Ovary (tissue), 9 donors: ENCODE measurements around the gene KAT8. TPM values are rescaled to one million over a fixed set of nuclear protein-coding genes. Genes with fewer than 3 reads are reported as not detected.
"Not testable (repeated sequence)": the region's sequence is repeated elsewhere in the genome, so short reads cannot be mapped to it uniquely, and the experiment has no call there.

ENCODE experiments used
- DNase-seq, 5 donors: peaks; one replicate each; pipeline ENCODE4 v3.0.0-alpha.2; 2019 to 2020
- H3K27ac ChIP-seq, 2 donors: fragments of 200-600 bp; one replicate each; pipeline versions ENCODE4 v1.5.1 to v1.8.0; 2019 to 2022
- H3K27me3 ChIP-seq: fragments of 200-600 bp; one replicate; pipeline ENCODE4 v1.8.0; 2022
- H3K36me3 ChIP-seq: fragments of 200-600 bp; sonication (generic); one replicate; pipeline ENCODE4 v1.5.1; 2019
- H3K4me1 ChIP-seq: one replicate; pipeline ENCODE4 v1.8.1; 2013; ENCODE audit warnings: mild to moderate bottlenecking, moderate library complexity; ENCODE audit not compliant: insufficient read depth
- H3K4me3 ChIP-seq: fragments of 200-600 bp; sonication (generic); one replicate; pipeline ENCODE4 v1.5.1; 2017
- H3K9me3 ChIP-seq, 2 donors: fragments of 200-600 bp in 1 of 2; sonication (generic) in 1 of 2; one replicate each; pipeline versions ENCODE4 v1.5.1 to v1.8.1; 2013 to 2019; ENCODE audit warnings: mild to moderate bottlenecking in 1 of 2, moderate library complexity in 1 of 2
- EP300 ChIP-seq: sonication (generic); formaldehyde crosslinking; IDR thresholded peaks from one replicate; pipeline ENCODE4 v1.6.1; 2017; ENCODE audit warnings: antibody characterized with exemption
- POLR2A ChIP-seq: fragments of 450-650 bp; IDR thresholded peaks from one replicate; pipeline ENCODE4 v1.6.1; 2017; ENCODE audit warnings: antibody characterized with exemption, mild to moderate bottlenecking, moderate library complexity
- WGBS, 3 donors: extraction: QIAGEN DNeasy Blood & Tissue Kit in 1 of 3; methylation state at CpG; one replicate each; pipeline versions ENCODE4 v1.1.5 to v1.1.7; 2013 to 2017; 5-methylcytosine and 5-hydroxymethylcytosine counted together
- intact Hi-C, 4 donors: fragments of 100-400 bp; cut with DNase I; formaldehyde crosslinking; loops; one replicate each; pipeline versions ENCODE4 v1.11.0 to v1.15.1; 2022 to 2023
- polyA plus RNA-seq, 2 donors: library from polyadenylated mRNA; stranded (reverse); fragments of 200-250 nt in 1 of 2; fragments of 350-450 nt in 1 of 2; fragmentation: Illumina TruSeq in 1 of 2; extraction: RNeasy Lipid Tissue Mini Kit (QIAGEN cat#74804) in 1 of 2; gene quantifications; one replicate each; pipeline ENCODE4 v1.2.3, GENCODE V29; 2013 to 2014
- total RNA-seq, 7 donors: library from RNA; depleted of rRNA in 2 of 7; stranded (reverse); fragments of >200 nt in 2 of 7; fragmentation: NEBNext Ultra II Directional in 3 of 7; extraction: Animal tissue kit (Norgen Biotek cat#: 25700) in 3 of 7; gene quantifications; one replicate each; pipeline versions ENCODE4 v1.1.0 to v1.2.4, GENCODE V29; 2016 to 2023
- TF ChIP-seq, protein P1 (sequence below), 3 donors: fragments of 450-650 bp in 2 of 3; fragments of 200-600 bp in 1 of 3; IDR thresholded peaks; one replicate each; pipeline versions ENCODE4 v1.5.1 to v1.8.0; 2016 to 2022; ENCODE audit warnings: antibody characterized with exemption in 3 of 3, mild to moderate bottlenecking in 1 of 3
- donor health status: DM: no; HTN: no; CAD: no; lungs with moderate emphysema.
- donor health status: DM: no; HTN: no; CAD: no.
- donor health status: Bipolar disorder and iron deficiency.
- donor health status: DM: yes; HTN: yes; CAD: no.
- donor health status: DM: no; HTN: no; CAD: no.
- donor health status: DM: yes; HTN: yes; CAD: no.

KAT8 gene
- total and polyA plus RNA-seq, 9 donors: 66.4 to 129 (median 88.7) TPM

DNA sequence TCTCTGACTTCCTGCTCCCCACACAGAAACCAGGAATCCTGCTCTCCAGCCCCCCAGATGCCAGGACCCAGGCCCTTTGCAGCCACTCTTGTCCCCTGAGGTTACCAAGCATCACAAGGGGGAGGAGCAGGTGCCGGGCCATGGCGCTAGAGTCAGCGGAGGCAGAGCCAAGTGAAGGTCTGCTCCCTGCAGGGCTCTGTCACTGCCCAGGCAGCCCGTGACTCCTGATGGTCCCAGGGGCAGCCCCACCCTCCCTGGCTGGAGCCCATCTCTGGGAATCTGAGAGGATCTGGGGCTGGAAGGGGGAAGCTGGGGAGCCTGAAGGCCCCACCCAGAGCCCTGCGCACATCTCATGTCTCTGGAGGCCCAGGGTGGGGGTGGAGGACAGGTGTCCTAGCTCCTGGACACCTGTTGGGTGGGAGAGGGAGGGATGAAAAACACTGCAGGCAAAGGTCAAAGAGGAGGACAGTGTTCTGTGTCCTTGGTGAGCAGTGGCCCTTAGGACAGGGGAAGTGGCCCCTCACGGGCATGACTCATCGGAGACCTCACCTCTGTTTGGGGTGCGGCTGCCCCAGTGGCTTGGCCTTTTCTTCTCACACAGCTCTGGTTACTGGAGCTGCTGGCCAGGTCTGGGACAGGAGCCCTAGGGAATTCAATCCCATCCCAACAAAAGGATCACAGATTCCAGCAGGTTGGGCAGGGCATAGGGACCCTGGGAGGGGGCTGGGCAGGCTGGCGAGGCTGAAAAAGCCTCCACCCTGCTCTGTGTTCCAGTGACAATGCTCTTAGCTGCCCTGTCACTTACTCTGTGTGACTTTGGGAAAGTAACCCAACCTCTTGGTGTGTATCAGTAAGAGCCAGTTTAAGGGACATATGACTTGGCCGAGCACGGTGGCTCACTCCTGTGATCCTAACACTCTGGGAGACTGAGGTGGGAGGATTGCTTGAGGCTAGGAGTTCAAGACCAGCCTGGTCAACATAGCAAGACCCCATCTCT is 32.7 kb downstream of the KAT8 start, which contains the start of gene PRSS36:
TSS of gene PRSS36 (minus strand) at position 173 of the 997 bp plus-strand sequence. CDS start at position 142, 31 bp downstream.
- Histone ChIP-seq H3K9me3 (no peaks in the 10 kb centered on the region), H3K4me1 (no peaks in the 10 kb centered on the region), H3K4me3 (no peak within 1 kb of the TSS), H3K27ac (no peak within 1 kb of the TSS), H3K36me3 (no peaks in the 10 kb centered on the region), H3K27me3 (no peaks in the 10 kb centered on the region)
- 73 to 79% (median 74%) methylated on average over 11 of the region's 11 CpGs for WGBS, 3 donors
- DNase-seq: no peak
- intact Hi-C loops: no loop called here
- TF ChIP-seq POLR2A: no peak

DNA sequence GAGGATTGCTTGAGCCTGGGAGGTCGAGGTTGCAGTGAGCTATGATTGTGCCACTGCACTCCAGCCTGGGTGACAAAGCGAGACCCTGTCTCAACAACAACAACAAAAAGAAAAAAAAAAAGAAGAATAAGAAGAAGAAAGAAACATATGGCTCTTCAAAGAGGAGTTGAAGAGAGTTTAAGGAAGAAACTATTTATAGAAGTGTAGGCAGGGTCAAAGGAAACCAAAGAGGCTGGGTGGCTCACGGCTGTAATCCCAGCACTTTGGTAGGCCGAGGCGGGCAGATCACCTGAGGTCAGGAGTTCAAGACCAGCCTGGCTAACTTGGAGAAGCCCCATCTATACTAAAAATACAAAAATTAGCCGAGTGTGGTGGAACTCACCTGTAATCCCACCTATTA is 33.5 kb downstream of the KAT8 start:
- DNase-seq, intact Hi-C loops, H3K27me3 ChIP-seq, H3K36me3 ChIP-seq, H3K9me3 ChIP-seq, H3K4me3 ChIP-seq, H3K27ac ChIP-seq, H3K4me1 ChIP-seq: not testable (repeated sequence)
- WGBS, 3 donors: 77 to 81% (median 79%) methylated on average over 6 of the region's 6 CpGs

DNA sequence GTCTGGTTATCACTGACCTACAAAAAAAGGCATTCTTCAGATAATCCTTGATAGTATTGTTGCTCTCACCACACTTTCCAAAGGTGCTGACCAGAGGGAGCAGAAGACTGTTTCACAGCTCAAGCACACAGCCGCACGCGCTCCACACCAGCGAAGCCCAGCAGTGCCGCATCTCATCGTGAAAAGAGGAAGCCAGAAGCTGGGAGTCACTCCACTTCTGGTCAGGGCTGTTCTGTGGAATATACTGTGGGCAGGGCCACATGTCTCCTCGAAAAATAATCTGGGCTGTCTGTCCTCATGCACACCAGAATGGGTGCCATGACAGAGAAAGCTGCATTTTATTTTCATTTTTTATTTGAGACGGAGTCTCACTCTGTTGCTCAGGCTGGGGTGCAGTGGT is 39.7 kb downstream of the KAT8 start:
- Histone ChIP-seq H3K9me3 (no peaks in the 10 kb centered on the region), H3K4me1 (no peaks in the 10 kb centered on the region), H3K27me3 (no peaks in the 10 kb centered on the region), H3K27ac (no peak overlapping the region), H3K4me3 (no peak overlapping the region), H3K36me3 (no peaks in the 10 kb centered on the region)
- intact Hi-C loops: no loop called here
- DNase-seq: no peak
- 4 to 16% (median 10%) methylated on average over 8 of the region's 8 CpGs for WGBS, 3 donors
- TF ChIP-seq, protein P1, sequence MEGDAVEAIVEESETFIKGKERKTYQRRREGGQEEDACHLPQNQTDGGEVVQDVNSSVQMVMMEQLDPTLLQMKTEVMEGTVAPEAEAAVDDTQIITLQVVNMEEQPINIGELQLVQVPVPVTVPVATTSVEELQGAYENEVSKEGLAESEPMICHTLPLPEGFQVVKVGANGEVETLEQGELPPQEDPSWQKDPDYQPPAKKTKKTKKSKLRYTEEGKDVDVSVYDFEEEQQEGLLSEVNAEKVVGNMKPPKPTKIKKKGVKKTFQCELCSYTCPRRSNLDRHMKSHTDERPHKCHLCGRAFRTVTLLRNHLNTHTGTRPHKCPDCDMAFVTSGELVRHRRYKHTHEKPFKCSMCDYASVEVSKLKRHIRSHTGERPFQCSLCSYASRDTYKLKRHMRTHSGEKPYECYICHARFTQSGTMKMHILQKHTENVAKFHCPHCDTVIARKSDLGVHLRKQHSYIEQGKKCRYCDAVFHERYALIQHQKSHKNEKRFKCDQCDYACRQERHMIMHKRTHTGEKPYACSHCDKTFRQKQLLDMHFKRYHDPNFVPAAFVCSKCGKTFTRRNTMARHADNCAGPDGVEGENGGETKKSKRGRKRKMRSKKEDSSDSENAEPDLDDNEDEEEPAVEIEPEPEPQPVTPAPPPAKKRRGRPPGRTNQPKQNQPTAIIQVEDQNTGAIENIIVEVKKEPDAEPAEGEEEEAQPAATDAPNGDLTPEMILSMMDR (IDR thresholded peaks at IDR 0.05): no peak
- TF ChIP-seq EP300 (no peak), POLR2A (no peak)

DNA sequence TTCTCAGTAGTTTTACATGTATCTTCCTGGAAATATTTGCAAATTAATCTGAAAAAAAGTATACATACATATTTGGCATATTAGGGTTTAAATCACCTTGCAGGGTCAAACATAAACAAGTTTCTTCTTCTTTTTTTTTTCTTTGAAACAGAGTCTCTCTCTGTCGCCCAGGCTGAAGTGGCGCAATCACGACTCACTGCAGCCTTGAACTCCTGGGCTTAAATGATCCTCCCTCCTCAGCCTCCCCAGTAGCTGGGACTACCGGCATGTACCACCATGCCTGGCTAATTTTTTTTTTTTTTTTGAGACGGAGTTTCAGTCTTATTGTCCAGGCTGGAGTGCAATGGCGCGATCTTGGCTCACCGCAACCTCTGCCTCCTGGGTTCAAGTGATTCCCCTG is 49.9 kb downstream of the KAT8 start:
- Histone ChIP-seq H3K27me3 (no peaks in the 10 kb centered on the region), H3K4me1 (no peaks in the 10 kb centered on the region), H3K9me3 (no peaks in the 10 kb centered on the region), H3K27ac (no peak overlapping the region), H3K36me3 (no peaks in the 10 kb centered on the region), H3K4me3 (no peak overlapping the region)
- TF ChIP-seq EP300: no peak
- TF ChIP-seq POLR2A: no peak
- intact Hi-C loops: loop anchor here in 1 of 4 donors (5.0 kb wide), 1 partner anchor 265 kb away; no protein-coding TSS in a partner anchor
- 77 to 84% (median 77%) methylated on average over 8 of the region's 8 CpGs for WGBS, 3 donors
- no peak for DNase-seq

DNA sequence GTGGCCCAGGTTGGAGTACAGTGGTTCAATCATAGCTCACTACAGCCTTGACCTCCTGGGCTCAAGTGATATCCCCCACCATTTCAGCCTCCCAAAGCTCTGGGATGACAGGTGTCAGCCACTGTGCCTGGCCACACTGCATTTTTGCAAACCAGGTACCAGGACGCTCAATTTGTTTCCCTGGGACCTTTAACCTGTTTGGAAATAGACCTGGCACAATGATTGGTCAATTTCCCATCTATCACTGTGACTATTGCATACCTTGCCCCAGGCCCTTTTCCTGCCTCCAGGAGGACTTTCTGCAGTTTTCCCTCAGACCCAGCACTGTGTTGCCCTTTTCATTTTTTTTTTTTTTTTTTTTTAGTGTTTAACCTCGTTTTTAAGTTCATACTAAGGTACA is 51.4 kb downstream of the KAT8 start:
- Histone ChIP-seq H3K4me3 (no peak overlapping the region), H3K27me3 (no peaks in the 10 kb centered on the region), H3K27ac (no peak overlapping the region), H3K36me3 (no peaks in the 10 kb centered on the region), H3K4me1 (no peaks in the 10 kb centered on the region), H3K9me3 (no peaks in the 10 kb centered on the region)
- WGBS, 3 donors: 57 to 74% (median 64%) methylated on average over 2 of the region's 2 CpGs
- intact Hi-C loops: loop anchor here in 1 of 4 donors (5.0 kb wide), 1 partner anchor 263 kb away; no protein-coding TSS in a partner anchor
- TF ChIP-seq POLR2A (no peak), EP300 (no peak)
- TF ChIP-seq, protein P1 (IDR thresholded peaks at IDR 0.05): no peak
- DNase-seq: no peak

DNA sequence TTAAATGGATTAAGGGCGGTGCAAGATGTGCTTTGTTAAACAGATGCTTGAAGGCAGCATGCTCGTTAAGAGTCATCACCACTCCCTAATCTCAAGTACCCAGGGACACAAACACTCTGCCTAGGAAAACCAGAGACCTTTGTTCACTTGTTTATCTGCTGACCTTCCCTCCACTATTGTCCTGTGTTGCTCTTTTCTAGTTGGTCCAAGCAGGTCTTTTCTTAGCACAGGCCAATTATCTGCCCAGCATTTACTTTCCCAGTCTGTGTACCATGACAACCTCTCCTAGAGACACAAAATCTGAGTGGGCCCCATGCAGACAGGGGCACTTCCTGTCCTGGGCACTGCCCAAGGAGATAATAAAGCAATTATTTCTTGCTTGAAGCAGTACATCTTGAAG is 52.6 kb downstream of the KAT8 start:
- DNase-seq, H3K9me3 ChIP-seq, H3K27ac ChIP-seq, H3K36me3 ChIP-seq, H3K4me1 ChIP-seq, H3K27me3 ChIP-seq, H3K4me3 ChIP-seq, intact Hi-C loops: not testable (repeated sequence)
- WGBS, 3 donors: 14 to 33% methylated on average over 1 to 2 of the region's 2 CpGs; no CpG with 5 or more reads in 1 of the 3 donors
